OCI-LY3 (cell line): Measurements from ENCODE around the gene C11orf97.

Experiments
- H2AFZ ChIP-seq: fragments of 200-600, 300-600 bp; shearing (Covaris generic); 2 replicates; pipeline ENCODE4 v1.6.0; 2014; ENCODE audit warnings: antibody characterized with exemption, low read depth, low read length
- H3K27ac ChIP-seq: fragments of 200-600, 300-600 bp; sonication (generic); 2 replicates; pipeline ENCODE4 v1.5.1; 2014; ENCODE audit warnings: mild to moderate bottlenecking, low read length, moderate library complexity, mixed read lengths
- H3K27me3 ChIP-seq: fragments of 200-600, 300-600 bp; sonication (generic); 2 replicates; pipeline ENCODE4 v1.6.1; 2014; ENCODE audit warnings: low read depth, low read length, mixed read lengths
- H3K36me3 ChIP-seq: fragments of 200-600, 300-600 bp; sonication (generic); replicated peaks from 2 replicates; pipeline ENCODE3; 2014; ENCODE audit warnings: low read depth, low read length, mixed read lengths
- H3K4me1 ChIP-seq: fragments of 300-600, 200-600 bp; sonication (generic); 2 replicates; pipeline ENCODE4 v1.6.1; 2014; ENCODE audit warnings: low read length, mixed read lengths
- H3K4me2 ChIP-seq: fragments of 200-600, 300-600 bp; sonication (generic); 2 replicates; pipeline ENCODE4 v1.6.1; 2014; ENCODE audit warnings: low read length, mixed read lengths
- H3K4me3 ChIP-seq: fragments of 300-600, 200-600 bp; sonication (generic); 2 replicates; pipeline ENCODE4 v1.5.1; 2014; ENCODE audit warnings: antibody characterized with exemption, mild to moderate bottlenecking, low read length, moderate library complexity
- H3K79me2 ChIP-seq: fragments of 300-600, 200-600 bp; shearing (Covaris generic); 2 replicates; pipeline ENCODE4 v1.6.1; 2014; ENCODE audit warnings: mild to moderate bottlenecking, low read length, mixed read lengths
- H3K9ac ChIP-seq: fragments of 300-600, 200-600 bp; shearing (Covaris generic); 2 replicates; pipeline ENCODE4 v1.6.0; 2014; ENCODE audit warnings: mild to moderate bottlenecking, low read length, moderate library complexity
- H3K9me3 ChIP-seq: fragments of 200-600, 300-600 bp; shearing (Covaris generic); 2 replicates; pipeline ENCODE4 v1.6.1; 2014; ENCODE audit warnings: low read length, mixed read lengths; ENCODE audit not compliant: insufficient read depth
- H4K20me1 ChIP-seq: fragments of 200-600, 300-600 bp; sonication (generic); 2 replicates; pipeline ENCODE4 v1.6.1; 2016; ENCODE audit warnings: low read length, mixed read lengths; ENCODE audit not compliant: insufficient read depth
- EZH2phosphoT487 ChIP-seq: fragments of 200-600 bp; shearing (Covaris generic); IDR thresholded peaks from 2 replicates; pipeline ENCODE4 v1.6.1; 2018; ENCODE audit warnings: antibody characterized with exemption, mixed run types, low read depth
- TF ChIP-seq, protein P1 (sequence below): fragments of 200-600, 300-600 bp; sonication (generic); IDR thresholded peaks from 2 replicates; pipeline ENCODE4 v1.5.1; 2014; ENCODE audit warnings: antibody characterized with exemption, low read length, low read depth

The C11orf97 gene

DNA sequence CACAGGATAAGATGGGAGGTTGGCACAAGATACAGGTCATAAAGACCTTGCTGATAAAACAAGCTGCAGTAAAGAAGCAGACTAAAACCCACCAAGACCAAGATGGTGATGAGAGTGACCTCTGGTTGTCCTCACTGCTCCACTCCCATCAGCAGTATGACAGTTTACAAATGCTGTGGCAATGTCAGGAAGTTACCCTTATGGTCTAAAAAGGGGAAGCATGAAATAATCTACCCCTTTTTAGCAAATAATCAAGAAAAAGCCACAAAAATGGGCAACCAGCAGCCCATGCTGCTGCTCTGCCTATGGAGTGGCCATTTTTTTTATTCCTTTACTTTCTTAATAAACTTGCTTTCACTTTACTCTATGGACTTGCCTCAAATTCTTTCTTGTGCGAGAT lies 46.2 kb downstream of the C11orf97 start:
- no peak overlapping the region for H3K4me2 ChIP-seq
- no peaks in the 10 kb centered on the region for H3K9me3 ChIP-seq
- H3K9ac ChIP-seq, result no peak overlapping the region
- H3K27ac ChIP-seq, result no peak overlapping the region
- H3K79me2 ChIP-seq, result no peaks in the 10 kb centered on the region
- H4K20me1 ChIP-seq, result no peaks in the 10 kb centered on the region
- no peaks in the 10 kb centered on the region for H3K27me3 ChIP-seq
- no peak overlapping the region for H2AFZ ChIP-seq
- H3K4me3 ChIP-seq, result no peak overlapping the region
- TF ChIP-seq, protein P1, sequence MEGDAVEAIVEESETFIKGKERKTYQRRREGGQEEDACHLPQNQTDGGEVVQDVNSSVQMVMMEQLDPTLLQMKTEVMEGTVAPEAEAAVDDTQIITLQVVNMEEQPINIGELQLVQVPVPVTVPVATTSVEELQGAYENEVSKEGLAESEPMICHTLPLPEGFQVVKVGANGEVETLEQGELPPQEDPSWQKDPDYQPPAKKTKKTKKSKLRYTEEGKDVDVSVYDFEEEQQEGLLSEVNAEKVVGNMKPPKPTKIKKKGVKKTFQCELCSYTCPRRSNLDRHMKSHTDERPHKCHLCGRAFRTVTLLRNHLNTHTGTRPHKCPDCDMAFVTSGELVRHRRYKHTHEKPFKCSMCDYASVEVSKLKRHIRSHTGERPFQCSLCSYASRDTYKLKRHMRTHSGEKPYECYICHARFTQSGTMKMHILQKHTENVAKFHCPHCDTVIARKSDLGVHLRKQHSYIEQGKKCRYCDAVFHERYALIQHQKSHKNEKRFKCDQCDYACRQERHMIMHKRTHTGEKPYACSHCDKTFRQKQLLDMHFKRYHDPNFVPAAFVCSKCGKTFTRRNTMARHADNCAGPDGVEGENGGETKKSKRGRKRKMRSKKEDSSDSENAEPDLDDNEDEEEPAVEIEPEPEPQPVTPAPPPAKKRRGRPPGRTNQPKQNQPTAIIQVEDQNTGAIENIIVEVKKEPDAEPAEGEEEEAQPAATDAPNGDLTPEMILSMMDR, result no peak
- no peak for TF ChIP-seq EZH2phosphoT487
- H3K4me1 ChIP-seq, result peaks cover 6% of the 10 kb centered on the region
- H3K36me3 ChIP-seq, result no peaks in the 10 kb centered on the region

DNA sequence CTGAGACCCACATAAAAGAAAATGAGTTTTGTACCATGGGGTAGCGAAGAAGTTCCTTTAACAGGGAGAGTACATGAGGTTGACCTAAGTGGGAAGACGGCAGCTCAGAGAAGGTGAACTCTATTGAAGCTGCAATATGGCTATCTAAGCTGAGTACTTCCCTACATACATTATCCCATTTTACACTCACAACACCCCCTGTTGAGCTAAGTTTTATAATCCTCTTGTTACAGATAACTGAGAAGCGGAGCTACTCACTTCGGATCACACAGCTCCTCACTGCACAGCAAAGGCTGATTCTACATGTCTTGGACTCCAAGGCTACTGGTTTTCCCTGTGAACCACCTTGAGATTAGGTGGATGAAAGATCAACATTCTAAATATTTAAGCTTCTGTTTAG lies 46.7 kb downstream of the C11orf97 start:
- Histone ChIP-seq H3K9ac (no peak overlapping the region), H2AFZ (no peak overlapping the region), H3K4me1 (peaks cover 6% of the 10 kb centered on the region), H3K27ac (no peak overlapping the region), H3K27me3 (no peaks in the 10 kb centered on the region), H3K4me3 (no peak overlapping the region), H4K20me1 (no peaks in the 10 kb centered on the region), H3K4me2 (no peak overlapping the region), H3K36me3 (no peaks in the 10 kb centered on the region), H3K9me3 (no peaks in the 10 kb centered on the region), H3K79me2 (no peaks in the 10 kb centered on the region)
- no peak for TF ChIP-seq EZH2phosphoT487

DNA sequence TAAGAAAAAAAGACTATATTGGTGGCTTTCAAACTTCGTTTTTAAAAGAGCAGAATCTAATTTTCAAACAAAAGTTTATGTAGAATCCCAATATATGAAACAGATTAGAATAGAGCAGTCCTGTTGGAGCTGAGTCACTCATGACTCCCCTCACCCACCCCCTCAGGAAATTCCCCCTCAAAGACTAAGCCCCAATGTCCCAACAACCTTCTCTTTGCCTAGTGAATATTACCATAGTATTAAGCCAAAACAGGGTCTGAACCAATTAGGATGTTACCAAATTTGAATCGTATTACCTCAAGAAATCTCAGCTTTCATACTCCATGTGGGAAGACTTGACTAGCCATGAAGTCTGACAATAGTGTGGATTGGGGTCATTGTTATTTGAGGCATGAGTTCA lies 47.1 kb downstream of the C11orf97 start:
- H4K20me1 ChIP-seq, result no peaks in the 10 kb centered on the region
- no peak overlapping the region for H3K4me2 ChIP-seq
- TF ChIP-seq EZH2phosphoT487, result no peak
- TF ChIP-seq, protein P1, result no peak
- no peak overlapping the region for H3K27ac ChIP-seq
- no peaks in the 10 kb centered on the region for H3K79me2 ChIP-seq
- no peaks in the 10 kb centered on the region for H3K36me3 ChIP-seq
- H3K9me3 ChIP-seq, result no peaks in the 10 kb centered on the region
- H3K4me1 ChIP-seq, result peaks cover 6% of the 10 kb centered on the region
- no peaks in the 10 kb centered on the region for H3K27me3 ChIP-seq
- H2AFZ ChIP-seq, result no peak overlapping the region
- H3K4me3 ChIP-seq, result no peak overlapping the region
- H3K9ac ChIP-seq, result no peak overlapping the region

DNA sequence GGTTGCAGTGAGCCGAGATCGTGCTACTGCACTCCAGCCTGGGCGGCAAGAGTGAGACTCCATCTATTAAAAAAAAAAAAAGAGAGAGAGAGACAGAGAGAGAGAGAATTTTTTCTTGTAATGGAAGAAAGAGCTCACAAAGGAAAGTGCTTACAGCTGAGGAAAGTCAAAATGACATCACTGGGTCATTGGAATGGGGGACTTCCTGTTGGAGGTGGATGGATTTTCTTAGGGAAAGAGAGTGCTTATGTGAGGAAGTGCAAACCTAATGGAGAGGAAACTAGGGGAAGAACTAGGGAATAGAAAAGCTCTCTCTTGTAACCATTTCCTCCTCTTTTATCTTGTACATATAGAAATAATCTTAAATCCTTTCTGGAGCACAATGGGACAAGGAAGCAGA lies 48.6 kb downstream of the C11orf97 start:
- Histone ChIP-seq H3K4me1 (peaks cover 6% of the 10 kb centered on the region), H3K79me2 (no peaks in the 10 kb centered on the region), H4K20me1 (no peaks in the 10 kb centered on the region), H3K9ac (no peak overlapping the region), H3K4me2 (no peak overlapping the region), H3K27me3 (no peaks in the 10 kb centered on the region), H3K4me3 (no peak overlapping the region), H3K9me3 (no peaks in the 10 kb centered on the region), H2AFZ (no peak overlapping the region), H3K27ac (no peak overlapping the region), H3K36me3 (no peaks in the 10 kb centered on the region)
- TF ChIP-seq EZH2phosphoT487, result no peak
- TF ChIP-seq, protein P1, result no peak
